OCI-LY7 (cell line): ENCODE results near the gene ZNF185.

Experiments
- CTCF ChIP-seq: fragments of 200-600 bp; sonication (generic); conservative IDR thresholded peaks from 2 replicates; pipeline ENCODE4 v1.5.1; 2014; ENCODE audit warnings: mild to moderate bottlenecking, antibody characterized with exemption, low read length, moderate library complexity, mixed read lengths
- EZH2phosphoT487 ChIP-seq: fragments of 200-600 bp; sonication (generic); IDR thresholded peaks from 2 replicates; pipeline ENCODE4 v1.6.1; 2018; ENCODE audit warnings: low read depth, borderline replicate concordance, mild to moderate bottlenecking, mixed run types, antibody characterized with exemption, low read length, moderate library complexity, mixed read lengths

- no peak for TF ChIP-seq CTCF
- no peak for TF ChIP-seq EZH2phosphoT487
Observed at GRCh38 chrX:152873361-152873760, 24.5 kb upstream of the ZNF185 start.
